GM21723 (cell line): ENCODE measurements around the gene SERF2.
"Not testable (repeated sequence)": the region's sequence is repeated elsewhere in the genome, so short reads cannot be mapped to it uniquely, and the experiment has no call there.

Experiments used
- ATAC-seq: cut with Tn5 transposase; IDR thresholded peaks from one replicate; pipeline ENCODE4 v1.9.1; 2021; ENCODE audit warnings: mild to moderate bottlenecking, moderate library complexity; ENCODE audit not compliant: unreplicated experiment

The SERF2 gene

GRCh38 chr15:43826508-43827341 is 34.6 kb downstream of the SERF2 start, which contains the start of gene WDR76:
TSS of gene WDR76 (plus strand) at chr15:43827002. CDS start at chr15:43827033, 31 bp downstream.
- ATAC-seq: peak; percentile 65

- no peak for ATAC-seq
Observed at GRCh38 chr15:43828061-43828657, 36.0 kb downstream of the SERF2 start.

DNA sequence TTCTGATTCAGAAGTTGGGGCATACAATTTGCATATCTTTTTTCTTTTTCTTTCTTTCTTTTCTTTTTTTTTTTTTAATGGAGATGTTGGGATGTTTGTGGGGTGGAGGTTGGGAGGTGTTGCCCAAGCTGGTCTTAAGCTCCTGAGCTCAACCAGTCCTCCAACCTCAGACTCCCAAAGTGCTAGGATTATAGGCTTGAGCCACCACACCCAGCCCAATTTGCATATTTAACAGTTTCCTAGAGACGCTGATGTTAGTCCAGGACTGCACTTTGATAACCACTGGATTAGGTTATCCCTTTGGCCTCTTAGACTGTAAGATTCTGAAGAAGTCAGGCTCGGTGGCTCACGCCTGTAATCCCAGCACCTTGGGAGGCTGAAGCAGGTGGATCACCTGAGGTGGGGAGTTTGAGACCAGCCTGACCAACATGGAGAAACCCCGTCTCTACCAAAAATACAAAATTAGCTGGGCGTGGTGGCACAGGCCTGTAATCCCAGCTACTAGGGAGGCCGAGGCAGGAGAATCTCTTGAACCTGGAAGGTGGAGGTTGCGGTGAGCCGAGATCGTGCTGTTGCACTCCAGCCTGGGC is 37.9 kb downstream of the SERF2 start:
- ATAC-seq: not testable (repeated sequence)

DNA sequence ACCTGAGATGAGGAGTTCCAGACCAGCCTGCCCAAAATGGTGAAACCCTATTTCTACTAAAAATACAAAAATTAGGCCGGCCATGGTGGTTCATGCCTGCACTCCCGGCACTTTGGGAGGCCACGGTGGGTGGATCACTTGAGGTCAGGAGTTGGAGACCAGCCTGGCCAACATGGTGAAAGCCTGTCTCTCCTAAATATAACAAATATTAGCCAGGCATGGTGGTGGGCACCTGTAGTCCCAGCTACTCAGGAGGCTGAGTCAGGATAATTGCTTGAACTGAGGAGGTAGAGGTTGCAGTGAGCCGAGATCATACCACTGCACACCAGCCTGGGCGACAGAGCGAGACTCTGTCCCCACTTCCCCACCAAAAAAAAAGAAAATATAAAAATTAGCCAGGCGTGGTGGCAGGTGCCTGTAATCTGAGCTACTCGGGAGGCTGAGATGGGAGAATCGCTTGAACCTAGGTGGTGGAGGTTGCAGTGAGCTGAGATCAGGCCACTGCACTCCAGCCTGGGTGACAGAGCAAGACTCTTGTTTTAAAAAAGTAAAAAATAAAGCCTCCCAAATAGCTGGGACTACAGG is 38.7 kb downstream of the SERF2 start:
- not testable (repeated sequence) for ATAC-seq

GRCh38 chr15:43831519-43832052 is 39.5 kb downstream of the SERF2 start:
- not testable (repeated sequence) for ATAC-seq

GRCh38 chr15:43832485-43832884 is 40.4 kb downstream of the SERF2 start:
- ATAC-seq: not testable (repeated sequence)

DNA sequence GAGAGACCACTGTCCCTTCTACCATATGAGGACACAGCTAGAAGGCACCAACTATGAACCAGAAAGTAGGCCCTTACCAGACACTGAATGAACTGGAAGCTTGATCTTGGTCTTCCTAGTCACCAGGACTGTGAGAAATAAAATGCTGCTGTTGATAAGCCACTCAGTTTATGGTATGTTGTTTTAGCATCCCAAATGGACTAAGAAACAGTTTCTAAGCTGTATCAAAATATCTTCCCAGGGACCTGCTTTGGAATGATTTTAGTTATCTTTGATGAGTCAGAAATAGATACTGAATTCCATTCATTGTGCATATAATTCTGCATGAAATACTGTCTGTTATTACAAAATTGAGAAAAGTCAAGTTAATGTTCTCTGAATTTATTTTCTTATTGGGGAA is 53.3 kb downstream of the SERF2 start:
- no peak for ATAC-seq
